Activated T-cell treated with anti-CD3 and anti-CD28 coated beads for 24 hours (primary cell): ENCODE data around the gene BEST1.
"Not testable (repeated sequence)": the region's sequence is repeated elsewhere in the genome, so short reads cannot be mapped to it uniquely, and the experiment has no call there.

ENCODE experiments used
- DNase-seq: peaks from one replicate; pipeline ENCODE4 v3.0.0-alpha.2; 2020; ENCODE audit warnings: low read depth

The BEST1 gene

GRCh38 chr11:61949169-61950034, 749 bp upstream of the BEST1 start:
- DNase-seq = no peak

GRCh38 chr11:61951484-61952135, 1.5 kb downstream of the BEST1 start:
- DNase-seq = no peak

GRCh38 chr11:61952882-61953281, 2.7 kb downstream of the BEST1 start:
- DNase-seq = no peak

GRCh38 chr11:61953632-61954031, 3.5 kb downstream of the BEST1 start:
- DNase-seq = not testable (repeated sequence)

- no peak for DNase-seq
These were observed 4.1 kb downstream of the BEST1 start for GRCh38 chr11:61954106-61954850.

GRCh38 chr11:61954851-61955421, 4.8 kb downstream of the BEST1 start:
- DNase-seq = no peak

- no peak for DNase-seq
These were observed 5.4 kb downstream of the BEST1 start for GRCh38 chr11:61955422-61956135.

GRCh38 chr11:61956191-61957020, 6.3 kb downstream of the BEST1 start:
- no peak for DNase-seq

- DNase-seq = no peak
These were observed 7.0 kb downstream of the BEST1 start for GRCh38 chr11:61957021-61957770.

- DNase-seq = no peak
These were observed 8.4 kb downstream of the BEST1 start for GRCh38 chr11:61958590-61958989.

GRCh38 chr11:61959114-61959513, 9.0 kb downstream of the BEST1 start:
- no peak for DNase-seq

- no peak for DNase-seq
These were observed 9.5 kb downstream of the BEST1 start for GRCh38 chr11:61959678-61960077.

- DNase-seq = no peak
These were observed 10.4 kb downstream of the BEST1 start for GRCh38 chr11:61960532-61960931.

GRCh38 chr11:61961570-61962212, 11.5 kb downstream of the BEST1 start:
- DNase-seq = no peak

GRCh38 chr11:61962213-61963015, 12.3 kb downstream of the BEST1 start:
- no peak for DNase-seq

- DNase-seq = no peak
These were observed 12.8 kb downstream of the BEST1 start for GRCh38 chr11:61963016-61963281.

- no peak for DNase-seq
These were observed 13.3 kb downstream of the BEST1 start for GRCh38 chr11:61963282-61964057.

GRCh38 chr11:61964058-61964665, 14.0 kb downstream of the BEST1 start:
- no peak for DNase-seq
